Karpas-422 (cell line): ENCODE data around the gene AKAP13. TPM values are rescaled to one million over a fixed set of nuclear protein-coding genes. Genes with fewer than 3 reads are reported as not detected.
"Not testable (repeated sequence)": the region's sequence is repeated elsewhere in the genome, so short reads cannot be mapped to it uniquely, and the experiment has no call there.

Experiments used
- DNase-seq: peaks from one replicate; pipeline ENCODE4 v3.0.0-alpha.2; 2015
- H2AFZ ChIP-seq: fragments of 200-600 bp; sonication (generic); 2 replicates; pipeline ENCODE4 v1.6.1; 2014; ENCODE audit warnings: antibody characterized with exemption, low read length, mixed read lengths
- H3K27ac ChIP-seq: fragments of 200-600 bp; sonication (generic); 2 replicates; pipeline ENCODE4 v1.5.1; 2014; ENCODE audit warnings: mild to moderate bottlenecking, low read length, moderate library complexity
- H3K27me3 ChIP-seq: fragments of 200-600 bp; sonication (generic); 2 replicates; pipeline ENCODE4 v1.6.1; 2014; ENCODE audit warnings: low read length, mixed read lengths
- H3K36me3 ChIP-seq: fragments of 200-600 bp; sonication (generic); 2 replicates; pipeline ENCODE4 v1.6.1; 2014; ENCODE audit warnings: low read length, mixed read lengths; ENCODE audit not compliant: insufficient read depth
- H3K4me1 ChIP-seq: fragments of 200-600 bp; sonication (generic); 2 replicates; pipeline ENCODE4 v1.6.1; 2014; ENCODE audit warnings: mild to moderate bottlenecking, low read length, mixed read lengths
- H3K4me2 ChIP-seq: fragments of 200-600 bp; sonication (generic); 2 replicates; pipeline ENCODE4 v1.6.1; 2014; ENCODE audit warnings: low read length, low read depth, mild to moderate bottlenecking; ENCODE audit not compliant: poor library complexity, severe bottlenecking
- H3K4me3 ChIP-seq: fragments of 200-600 bp; sonication (generic); 2 replicates; pipeline ENCODE4 v1.5.1; 2014; ENCODE audit warnings: mild to moderate bottlenecking, antibody characterized with exemption, low read length, mixed read lengths
- H3K79me2 ChIP-seq: fragments of 200-600 bp; sonication (generic); 2 replicates; pipeline ENCODE4 v1.6.1; 2014; ENCODE audit warnings: mild to moderate bottlenecking, low read length, mixed read lengths
- H3K9ac ChIP-seq: fragments of 200-600 bp; sonication (generic); 2 replicates; pipeline ENCODE4 v1.6.0; 2014; ENCODE audit warnings: low read length
- H3K9me2 ChIP-seq: fragments of 200-600 bp; sonication (generic), shearing (Covaris generic); replicated peaks from 2 replicates; pipeline ENCODE4 v1.6.0; 2014; ENCODE audit warnings: mild to moderate bottlenecking, low read length, moderate library complexity; ENCODE audit not compliant: insufficient read depth
- H3K9me3 ChIP-seq: fragments of 300-700, 200-600 bp; sonication (generic); 2 replicates; pipeline ENCODE4 v1.6.1; 2014; ENCODE audit warnings: low read length, mixed read lengths
- H4K20me1 ChIP-seq: fragments of 200-600 bp; sonication (generic); 2 replicates; pipeline ENCODE4 v1.6.1; 2014; ENCODE audit warnings: mild to moderate bottlenecking, antibody characterized with exemption, low read length, low read depth; ENCODE audit not compliant: insufficient read depth
- total RNA-seq: library from RNA; depleted of rRNA; stranded (reverse); fragments of >200 nt; shearing (Covaris generic); gene quantifications from 2 replicates; pipeline ENCODE4 v1.2.3, GENCODE V29; 2014; ENCODE audit warnings: low replicate concordance

The AKAP13 gene
- total RNA-seq, 1 experiment from 2014 or later = 166 TPM

GRCh38 chr15:85337425-85338074 is 42.9 kb upstream of the AKAP13 start:
- Histone ChIP-seq H3K27ac (no peak overlapping the region), H3K9me3 (no peaks in the 10 kb centered on the region), H2AFZ (no peak overlapping the region), H3K79me2 (no peaks in the 10 kb centered on the region), H4K20me1 (no peaks in the 10 kb centered on the region), H3K27me3 (no peaks in the 10 kb centered on the region), H3K9ac (no peak overlapping the region), H3K9me2 (no peaks in the 10 kb centered on the region), H3K4me2 (no peak overlapping the region), H3K4me3 (no peak overlapping the region), H3K36me3 (no peaks in the 10 kb centered on the region), H3K4me1 (no peaks in the 10 kb centered on the region)
- DNase-seq = no peak

GRCh38 chr15:85340321-85340665 is 40.1 kb upstream of the AKAP13 start:
- no peaks in the 10 kb centered on the region for H3K9me2 ChIP-seq

GRCh38 chr15:85340852-85341251 is 39.6 kb upstream of the AKAP13 start:
- Histone ChIP-seq H3K27ac (no peak overlapping the region), H2AFZ (no peak overlapping the region), H3K4me1 (no peaks in the 10 kb centered on the region), H3K4me2 (no peak overlapping the region), H3K9me2 (no peaks in the 10 kb centered on the region), H3K27me3 (no peaks in the 10 kb centered on the region), H3K4me3 (no peak overlapping the region), H3K9me3 (no peaks in the 10 kb centered on the region), H3K9ac (no peak overlapping the region), H3K36me3 (no peaks in the 10 kb centered on the region), H3K79me2 (no peaks in the 10 kb centered on the region), H4K20me1 (no peaks in the 10 kb centered on the region)
- no peak for DNase-seq

More at GRCh38 chr15:85340321-85340665, 40.1 kb upstream of the AKAP13 start:
- no peak for DNase-seq
- no peaks in the 10 kb centered on the region for H3K79me2 ChIP-seq
- H2AFZ ChIP-seq = no peak overlapping the region
- H3K36me3 ChIP-seq = no peaks in the 10 kb centered on the region
- no peak overlapping the region for H3K27ac ChIP-seq
- H3K27me3 ChIP-seq = no peaks in the 10 kb centered on the region
- H3K9ac ChIP-seq = no peak overlapping the region
- no peaks in the 10 kb centered on the region for H3K4me1 ChIP-seq
- no peak overlapping the region for H3K4me3 ChIP-seq
- no peaks in the 10 kb centered on the region for H3K9me3 ChIP-seq
- H3K4me2 ChIP-seq = no peak overlapping the region
- H4K20me1 ChIP-seq = no peaks in the 10 kb centered on the region

- H3K36me3 ChIP-seq, H2AFZ ChIP-seq, DNase-seq, H3K79me2 ChIP-seq, H4K20me1 ChIP-seq, H3K9me3 ChIP-seq, H3K27me3 ChIP-seq, H3K9me2 ChIP-seq, H3K27ac ChIP-seq, H3K4me1 ChIP-seq, H3K4me3 ChIP-seq, H3K4me2 ChIP-seq, H3K9ac ChIP-seq: not testable (repeated sequence)
These were observed 38.2 kb upstream of the AKAP13 start for GRCh38 chr15:85342163-85342562.

- not testable (repeated sequence) for H3K4me3 ChIP-seq, H3K79me2 ChIP-seq, H3K9me2 ChIP-seq, H3K9me3 ChIP-seq, H3K4me1 ChIP-seq, H2AFZ ChIP-seq, H3K36me3 ChIP-seq, DNase-seq, H3K27ac ChIP-seq, H3K9ac ChIP-seq, H4K20me1 ChIP-seq, H3K27me3 ChIP-seq, H3K4me2 ChIP-seq
These were observed 37.0 kb upstream of the AKAP13 start for GRCh38 chr15:85343443-85343842.

GRCh38 chr15:85344241-85344640 is 36.2 kb upstream of the AKAP13 start:
- H3K79me2 ChIP-seq, H3K4me3 ChIP-seq, H3K4me1 ChIP-seq, H4K20me1 ChIP-seq, H3K9me3 ChIP-seq, H3K9ac ChIP-seq, H3K36me3 ChIP-seq, DNase-seq, H3K27me3 ChIP-seq, H3K27ac ChIP-seq, H2AFZ ChIP-seq, H3K9me2 ChIP-seq, H3K4me2 ChIP-seq: not testable (repeated sequence)

- H3K79me2 ChIP-seq, H4K20me1 ChIP-seq, H3K27me3 ChIP-seq, H3K4me2 ChIP-seq, H3K9me2 ChIP-seq, H3K9ac ChIP-seq, H3K4me1 ChIP-seq, H3K9me3 ChIP-seq, DNase-seq, H2AFZ ChIP-seq, H3K27ac ChIP-seq, H3K4me3 ChIP-seq, H3K36me3 ChIP-seq: not testable (repeated sequence)
These were observed 35.7 kb upstream of the AKAP13 start for GRCh38 chr15:85344653-85345114.

GRCh38 chr15:85345196-85345918 is 35.0 kb upstream of the AKAP13 start:
- H3K27me3 ChIP-seq, DNase-seq, H3K4me3 ChIP-seq, H3K36me3 ChIP-seq, H3K27ac ChIP-seq, H3K79me2 ChIP-seq, H2AFZ ChIP-seq, H3K9ac ChIP-seq, H4K20me1 ChIP-seq, H3K4me2 ChIP-seq, H3K9me2 ChIP-seq, H3K9me3 ChIP-seq, H3K4me1 ChIP-seq: not testable (repeated sequence)
